Subcutaneous adipose tissue (tissue), 4 donors: ENCODE data around the gene SMC3. TPM values are rescaled to one million over a fixed set of nuclear protein-coding genes. Genes with fewer than 3 reads are reported as not detected.

Experiments
- CTCF ChIP-seq: fragments of 450-650 bp; IDR thresholded peaks from one replicate; pipeline ENCODE4 v1.5.1; 2016; ENCODE audit warnings: low read depth, mild to moderate bottlenecking, control low read depth, antibody characterized with exemption, moderate library complexity
- total RNA-seq, 4 donors: library from RNA; depleted of rRNA; stranded (reverse); fragments of >200 nt; gene quantifications; one replicate each; pipeline ENCODE4 v1.1.0, GENCODE V29; 2016

SMC3 gene
- total RNA-seq, 4 donors from 2014 or later, result 28.0 to 39.1 (median 31.1) TPM

GRCh38 chr10:110561292-110561691 is 6.2 kb upstream of the SMC3 start:
- no peak for TF ChIP-seq CTCF

- TF ChIP-seq CTCF, result no peak
These were observed 5.1 kb upstream of the SMC3 start for GRCh38 chr10:110562348-110562747.

- TF ChIP-seq CTCF, result no peak
These were observed 4.4 kb upstream of the SMC3 start for GRCh38 chr10:110563132-110563531.

GRCh38 chr10:110566472-110567200 is 859 bp upstream of the SMC3 start:
- no peak for TF ChIP-seq CTCF

GRCh38 chr10:110568055-110568735 is 700 bp downstream of the SMC3 start:
- TF ChIP-seq CTCF, result no peak

GRCh38 chr10:110569122-110569521 is 1.6 kb downstream of the SMC3 start:
- no peak for TF ChIP-seq CTCF

GRCh38 chr10:110569736-110570135 is 2.2 kb downstream of the SMC3 start:
- no peak for TF ChIP-seq CTCF
